ENCODE data around the gene TANGO2.
"Not testable (repeated sequence)": the region's sequence is repeated elsewhere in the genome, so short reads cannot be mapped to it uniquely, and the experiment has no call there.

Gene TANGO2

GRCh38 chr22:20062766-20063083, 41.8 kb downstream of the TANGO2 start:
- no peak for TF ChIP-seq CTCF (IDR thresholded peaks at IDR 0.05; ENCODE audit: low read depth, low read length)
- DNase-seq (ENCODE audit: extremely low read depth, low read depth): no peak

GRCh38 chr22:20063271-20064139, 42.6 kb downstream of the TANGO2 start:
- no peak for TF ChIP-seq CTCF (IDR thresholded peaks at IDR 0.05; ENCODE audit: low read depth, low read length)
- DNase-seq (ENCODE audit: extremely low read depth, low read depth): no peak

GRCh38 chr22:20064140-20064480, 43.2 kb downstream of the TANGO2 start:
- no peak for DNase-seq (ENCODE audit: extremely low read depth, low read depth)
- TF ChIP-seq CTCF (IDR thresholded peaks at IDR 0.05; ENCODE audit: low read depth, low read length): no peak

GRCh38 chr22:20064545-20065262, 43.8 kb downstream of the TANGO2 start:
- no peak for DNase-seq (ENCODE audit: extremely low read depth, low read depth)
- TF ChIP-seq CTCF (IDR thresholded peaks at IDR 0.05; ENCODE audit: low read depth, low read length): no peak

- TF ChIP-seq CTCF (IDR thresholded peaks at IDR 0.05; ENCODE audit: low read depth, low read length): no peak
- no peak for DNase-seq (ENCODE audit: extremely low read depth, low read depth)
Observed at GRCh38 chr22:20065896-20066616, 45.1 kb downstream of the TANGO2 start.

- no peak for TF ChIP-seq CTCF (IDR thresholded peaks at IDR 0.05; ENCODE audit: low read depth, low read length)
- no peak for DNase-seq (ENCODE audit: extremely low read depth, low read depth)
Observed at GRCh38 chr22:20066617-20067383, 45.9 kb downstream of the TANGO2 start.

- DNase-seq (ENCODE audit: extremely low read depth, low read depth): not testable (repeated sequence)
Observed at GRCh38 chr22:20067384-20067682, 46.4 kb downstream of the TANGO2 start.

Data from AG09319 (cell line).